ENCODE data around the gene CCDC73. TPM values are rescaled to one million over a fixed set of nuclear protein-coding genes. Genes with fewer than 3 reads are reported as not detected.

The CCDC73 gene
- total RNA-seq, 1 experiment from 2014 or later, result not detected

DNA sequence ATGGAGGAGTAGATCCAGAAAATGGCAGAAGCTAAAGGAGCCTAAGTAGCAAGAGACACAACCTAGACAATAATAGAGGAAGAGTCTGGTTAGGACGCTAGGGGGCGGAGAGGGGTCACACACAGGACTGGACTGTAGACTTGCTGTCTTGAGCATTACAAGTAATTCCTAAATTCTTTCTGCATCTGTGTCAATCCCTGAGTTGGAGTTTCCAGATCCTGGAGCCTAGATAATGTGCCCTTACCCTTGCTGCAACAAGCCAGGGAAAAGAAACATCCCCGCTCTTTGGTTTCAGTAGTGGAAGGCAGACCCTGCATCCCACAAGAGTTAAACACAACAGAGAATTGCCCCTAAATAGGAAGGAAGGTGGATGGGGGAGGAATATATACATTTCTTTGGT, 14.9 kb upstream of the CCDC73 start:
- no peaks in the 10 kb centered on the region for H3K27me3 Mint-ChIP-seq (ENCODE audit: low read depth)
- H3K4me1 Mint-ChIP-seq, result peaks cover 4% of the 10 kb centered on the region; the same call in 1 of the 2 replicates
- H3K27ac Mint-ChIP-seq, result no peak overlapping the region
- no peak overlapping the region for H3K4me3 Mint-ChIP-seq
- TF ChIP-seq, protein P1, sequence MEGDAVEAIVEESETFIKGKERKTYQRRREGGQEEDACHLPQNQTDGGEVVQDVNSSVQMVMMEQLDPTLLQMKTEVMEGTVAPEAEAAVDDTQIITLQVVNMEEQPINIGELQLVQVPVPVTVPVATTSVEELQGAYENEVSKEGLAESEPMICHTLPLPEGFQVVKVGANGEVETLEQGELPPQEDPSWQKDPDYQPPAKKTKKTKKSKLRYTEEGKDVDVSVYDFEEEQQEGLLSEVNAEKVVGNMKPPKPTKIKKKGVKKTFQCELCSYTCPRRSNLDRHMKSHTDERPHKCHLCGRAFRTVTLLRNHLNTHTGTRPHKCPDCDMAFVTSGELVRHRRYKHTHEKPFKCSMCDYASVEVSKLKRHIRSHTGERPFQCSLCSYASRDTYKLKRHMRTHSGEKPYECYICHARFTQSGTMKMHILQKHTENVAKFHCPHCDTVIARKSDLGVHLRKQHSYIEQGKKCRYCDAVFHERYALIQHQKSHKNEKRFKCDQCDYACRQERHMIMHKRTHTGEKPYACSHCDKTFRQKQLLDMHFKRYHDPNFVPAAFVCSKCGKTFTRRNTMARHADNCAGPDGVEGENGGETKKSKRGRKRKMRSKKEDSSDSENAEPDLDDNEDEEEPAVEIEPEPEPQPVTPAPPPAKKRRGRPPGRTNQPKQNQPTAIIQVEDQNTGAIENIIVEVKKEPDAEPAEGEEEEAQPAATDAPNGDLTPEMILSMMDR (IDR thresholded peaks at IDR 0.05), result peak; percentile 64
- TF ChIP-seq ELF4 (CRISPR knock-in tag; IDR thresholded peaks at IDR 0.05; ENCODE audit: low read depth), result no peak
- ATAC-seq (peak; percentile 100), DNase-seq (ENCODE audit: low spot score) (peak; percentile 80)
- H3K36me3 Mint-ChIP-seq, result no peaks in the 10 kb centered on the region
- POLR2A ChIA-PET, result no interaction called here
- H3K9me3 Mint-ChIP-seq, result peaks cover 11% of the 10 kb centered on the region
- CTCF ChIA-PET, result interaction anchor here (0.5 to 2.0 kb wide), 37 partner anchors 10 to 596 kb away, joined by 3 to 27 read pairs (median 4); partner anchors contain the start of genes CCDC73, DEPDC7 and PRRG4

- no peak overlapping the region for H3K27ac Mint-ChIP-seq
- ATAC-seq (no peak), DNase-seq (ENCODE audit: low spot score) (no peak)
- peaks cover 4% of the 10 kb centered on the region for H3K4me1 Mint-ChIP-seq
- no peak for TF ChIP-seq HMGXB4 (CRISPR knock-in tag; IDR thresholded peaks at IDR 0.05)
- TF ChIP-seq, protein P2, sequence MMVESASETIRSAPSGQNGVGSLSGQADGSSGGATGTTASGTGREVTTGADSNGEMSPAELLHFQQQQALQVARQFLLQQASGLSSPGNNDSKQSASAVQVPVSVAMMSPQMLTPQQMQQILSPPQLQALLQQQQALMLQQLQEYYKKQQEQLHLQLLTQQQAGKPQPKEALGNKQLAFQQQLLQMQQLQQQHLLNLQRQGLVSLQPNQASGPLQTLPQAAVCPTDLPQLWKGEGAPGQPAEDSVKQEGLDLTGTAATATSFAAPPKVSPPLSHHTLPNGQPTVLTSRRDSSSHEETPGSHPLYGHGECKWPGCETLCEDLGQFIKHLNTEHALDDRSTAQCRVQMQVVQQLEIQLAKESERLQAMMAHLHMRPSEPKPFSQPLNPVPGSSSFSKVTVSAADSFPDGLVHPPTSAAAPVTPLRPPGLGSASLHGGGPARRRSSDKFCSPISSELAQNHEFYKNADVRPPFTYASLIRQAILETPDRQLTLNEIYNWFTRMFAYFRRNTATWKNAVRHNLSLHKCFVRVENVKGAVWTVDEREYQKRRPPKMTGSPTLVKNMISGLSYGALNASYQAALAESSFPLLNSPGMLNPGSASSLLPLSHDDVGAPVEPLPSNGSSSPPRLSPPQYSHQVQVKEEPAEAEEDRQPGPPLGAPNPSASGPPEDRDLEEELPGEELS (CRISPR knock-in tag; IDR thresholded peaks at IDR 0.05), result no peak
- no peak for TF ChIP-seq IRF2 (CRISPR knock-in tag; IDR thresholded peaks at IDR 0.05; ENCODE audit: borderline replicate concordance, low read depth)
- TF ChIP-seq MLX (CRISPR knock-in tag; IDR thresholded peaks at IDR 0.05), result no peak
- no peak for TF ChIP-seq FOXJ3 (CRISPR knock-in tag; IDR thresholded peaks at IDR 0.05; ENCODE audit: borderline replicate concordance)
- TF ChIP-seq, protein P3, sequence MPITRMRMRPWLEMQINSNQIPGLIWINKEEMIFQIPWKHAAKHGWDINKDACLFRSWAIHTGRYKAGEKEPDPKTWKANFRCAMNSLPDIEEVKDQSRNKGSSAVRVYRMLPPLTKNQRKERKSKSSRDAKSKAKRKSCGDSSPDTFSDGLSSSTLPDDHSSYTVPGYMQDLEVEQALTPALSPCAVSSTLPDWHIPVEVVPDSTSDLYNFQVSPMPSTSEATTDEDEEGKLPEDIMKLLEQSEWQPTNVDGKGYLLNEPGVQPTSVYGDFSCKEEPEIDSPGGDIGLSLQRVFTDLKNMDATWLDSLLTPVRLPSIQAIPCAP (CRISPR knock-in tag; IDR thresholded peaks at IDR 0.05), result no peak
- no peak for TF ChIP-seq OVOL2 (CRISPR knock-in tag; IDR thresholded peaks at IDR 0.05; ENCODE audit: borderline replicate concordance)
- TF ChIP-seq GTF2I (CRISPR knock-in tag; conservative IDR thresholded peaks at IDR 0.05), result no peak
- no peak for TF ChIP-seq ZBTB21 (CRISPR knock-in tag; IDR thresholded peaks at IDR 0.05; ENCODE audit: borderline replicate concordance)
- TF ChIP-seq CREM (CRISPR knock-in tag; IDR thresholded peaks at IDR 0.05), result no peak
- no peak for TF ChIP-seq ZNF396 (CRISPR knock-in tag; IDR thresholded peaks at IDR 0.05; ENCODE audit: borderline replicate concordance)
- TF ChIP-seq ZNF232 (CRISPR knock-in tag; IDR thresholded peaks at IDR 0.05), result no peak
- no peak for TF ChIP-seq CDX4 (CRISPR knock-in tag; IDR thresholded peaks at IDR 0.05; ENCODE audit: borderline replicate concordance)
- no peak for TF ChIP-seq NR2C2 (CRISPR knock-in tag; IDR thresholded peaks at IDR 0.05)
- no peak for TF ChIP-seq ZNF138 (CRISPR knock-in tag; conservative IDR thresholded peaks at IDR 0.05)
- TF ChIP-seq, protein P4, sequence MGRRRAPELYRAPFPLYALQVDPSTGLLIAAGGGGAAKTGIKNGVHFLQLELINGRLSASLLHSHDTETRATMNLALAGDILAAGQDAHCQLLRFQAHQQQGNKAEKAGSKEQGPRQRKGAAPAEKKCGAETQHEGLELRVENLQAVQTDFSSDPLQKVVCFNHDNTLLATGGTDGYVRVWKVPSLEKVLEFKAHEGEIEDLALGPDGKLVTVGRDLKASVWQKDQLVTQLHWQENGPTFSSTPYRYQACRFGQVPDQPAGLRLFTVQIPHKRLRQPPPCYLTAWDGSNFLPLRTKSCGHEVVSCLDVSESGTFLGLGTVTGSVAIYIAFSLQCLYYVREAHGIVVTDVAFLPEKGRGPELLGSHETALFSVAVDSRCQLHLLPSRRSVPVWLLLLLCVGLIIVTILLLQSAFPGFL (CRISPR knock-in tag; IDR thresholded peaks at IDR 0.05; ENCODE audit: borderline replicate concordance), result no peak
- TF ChIP-seq GRHL2 (CRISPR knock-in tag; IDR thresholded peaks at IDR 0.05; ENCODE audit: insufficient replicate concordance, severe bottlenecking), result no peak
- no peak for TF ChIP-seq ZNF263 (CRISPR knock-in tag; IDR thresholded peaks at IDR 0.05; ENCODE audit: low read depth)
- no peak for TF ChIP-seq MXD4 (CRISPR knock-in tag; IDR thresholded peaks at IDR 0.05; ENCODE audit: borderline replicate concordance)
- no peaks in the 10 kb centered on the region for H3K36me3 Mint-ChIP-seq
- H3K9me3 Mint-ChIP-seq, result no peaks in the 10 kb centered on the region
- CTCF ChIA-PET, result no interaction called here
- H3K4me3 Mint-ChIP-seq, result no peak overlapping the region
- peaks cover 3% of the 10 kb centered on the region; the same call in 1 of the 2 replicates for H3K27me3 Mint-ChIP-seq (ENCODE audit: low read depth)
- POLR2A ChIA-PET, result no interaction called here
Observed at GRCh38 chr11:32796425-32796824, 2.0 kb upstream of the CCDC73 start.
